ENCODE data around the gene SLC5A12. TPM values are rescaled to one million over a fixed set of nuclear protein-coding genes. Genes with fewer than 3 reads are reported as not detected.

The SLC5A12 gene
- total RNA-seq, 1 experiment from 2014 or later, result not detected

DNA sequence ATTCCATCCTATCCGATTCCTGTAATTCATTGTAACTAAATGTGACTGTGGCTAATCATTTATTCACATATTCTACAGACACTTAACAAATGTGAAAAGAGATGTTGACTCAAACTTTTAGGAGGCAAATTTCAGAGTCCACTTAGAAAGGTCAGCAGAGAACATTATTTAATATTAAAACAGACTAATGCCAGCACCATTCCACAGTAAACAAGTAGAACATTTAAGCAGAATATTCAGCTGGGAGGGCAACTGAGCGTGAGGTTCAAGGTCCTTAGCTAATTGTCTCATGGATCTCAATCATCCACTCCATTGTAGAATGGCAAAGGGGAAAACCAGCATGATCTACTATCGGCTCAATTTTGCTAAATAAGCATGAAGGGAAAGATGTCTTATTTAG is 5.1 kb upstream of the SLC5A12 start:
- intact Hi-C loops (cut with micrococcal nuclease), result no loop called here
- no peak overlapping the region for H3K4me3 Mint-ChIP-seq (ENCODE audit: unreplicated experiment)

DNA sequence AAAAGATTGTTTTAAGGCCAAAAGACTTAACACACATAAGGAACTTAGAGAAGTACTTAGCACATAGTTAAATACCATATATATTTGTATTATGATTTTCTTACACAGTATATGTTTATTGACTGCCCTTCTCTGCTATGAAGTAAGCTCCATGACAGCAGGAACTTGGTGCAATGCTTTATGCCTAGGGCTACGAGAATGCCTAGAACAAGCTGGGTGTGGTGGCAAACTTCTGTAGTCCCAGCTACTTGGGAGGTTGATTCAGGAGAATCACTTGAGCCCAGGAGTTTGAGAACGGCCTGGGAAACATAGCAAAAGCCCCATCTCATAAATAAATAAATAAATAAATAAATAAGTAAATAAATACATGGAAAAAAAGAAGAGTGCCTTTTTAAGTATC is 1.9 kb downstream of the SLC5A12 start:
- DNase-seq (ENCODE audit: unreplicated experiment), result peak; percentile 42
- Mint-ChIP-seq H3K27ac (ENCODE audit: low read depth, unreplicated experiment) (no peak overlapping the region), H3K9me3 (ENCODE audit: unreplicated experiment) (no peaks in the 10 kb centered on the region), H3K4me1 (ENCODE audit: insufficient read depth, unreplicated experiment) (peaks cover 7% of the 10 kb centered on the region), H3K36me3 (ENCODE audit: insufficient read depth, unreplicated experiment) (no peaks in the 10 kb centered on the region), H3K4me3 (ENCODE audit: unreplicated experiment) (no peak overlapping the region), H3K27me3 (ENCODE audit: insufficient read depth, unreplicated experiment) (no peaks in the 10 kb centered on the region)
- BruUV-seq (replicated peaks), result no TSS peak
- intact Hi-C loops (cut with micrococcal nuclease), result no loop called here
- POLR2A ChIA-PET, result interaction anchor here (0.6 kb wide), 2 partner anchors 376 to 384 kb away, joined by 3 to 7 read pairs; no protein-coding TSS in a partner anchor
- TF ChIP-seq, protein P1, sequence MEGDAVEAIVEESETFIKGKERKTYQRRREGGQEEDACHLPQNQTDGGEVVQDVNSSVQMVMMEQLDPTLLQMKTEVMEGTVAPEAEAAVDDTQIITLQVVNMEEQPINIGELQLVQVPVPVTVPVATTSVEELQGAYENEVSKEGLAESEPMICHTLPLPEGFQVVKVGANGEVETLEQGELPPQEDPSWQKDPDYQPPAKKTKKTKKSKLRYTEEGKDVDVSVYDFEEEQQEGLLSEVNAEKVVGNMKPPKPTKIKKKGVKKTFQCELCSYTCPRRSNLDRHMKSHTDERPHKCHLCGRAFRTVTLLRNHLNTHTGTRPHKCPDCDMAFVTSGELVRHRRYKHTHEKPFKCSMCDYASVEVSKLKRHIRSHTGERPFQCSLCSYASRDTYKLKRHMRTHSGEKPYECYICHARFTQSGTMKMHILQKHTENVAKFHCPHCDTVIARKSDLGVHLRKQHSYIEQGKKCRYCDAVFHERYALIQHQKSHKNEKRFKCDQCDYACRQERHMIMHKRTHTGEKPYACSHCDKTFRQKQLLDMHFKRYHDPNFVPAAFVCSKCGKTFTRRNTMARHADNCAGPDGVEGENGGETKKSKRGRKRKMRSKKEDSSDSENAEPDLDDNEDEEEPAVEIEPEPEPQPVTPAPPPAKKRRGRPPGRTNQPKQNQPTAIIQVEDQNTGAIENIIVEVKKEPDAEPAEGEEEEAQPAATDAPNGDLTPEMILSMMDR (IDR thresholded peaks at IDR 0.05; ENCODE audit: unreplicated experiment), result no peak
- CTCF ChIA-PET, result interaction anchor here (0.6 to 0.9 kb wide), 4 partner anchors 422 to 440 kb away, joined by 3 to 4 read pairs (median 3); no protein-coding TSS in a partner anchor

More for the DNA sequence above, 5.1 kb upstream of the SLC5A12 start:
- ChIA-PET POLR2A (no interaction called here), CTCF (no interaction called here)
- peaks cover 5% of the 10 kb centered on the region for H3K4me1 Mint-ChIP-seq (ENCODE audit: insufficient read depth, unreplicated experiment)
- no peak overlapping the region for H3K27ac Mint-ChIP-seq (ENCODE audit: low read depth, unreplicated experiment)
- no peaks in the 10 kb centered on the region for H3K36me3 Mint-ChIP-seq (ENCODE audit: insufficient read depth, unreplicated experiment)
- H3K9me3 Mint-ChIP-seq (ENCODE audit: unreplicated experiment), result no peaks in the 10 kb centered on the region
- BruUV-seq (replicated peaks), result no TSS peak
- TF ChIP-seq, protein P1 (IDR thresholded peaks at IDR 0.05; ENCODE audit: unreplicated experiment), result no peak
- DNase-seq (ENCODE audit: unreplicated experiment), result no peak
- H3K27me3 Mint-ChIP-seq (ENCODE audit: insufficient read depth, unreplicated experiment), result no peaks in the 10 kb centered on the region

DNA sequence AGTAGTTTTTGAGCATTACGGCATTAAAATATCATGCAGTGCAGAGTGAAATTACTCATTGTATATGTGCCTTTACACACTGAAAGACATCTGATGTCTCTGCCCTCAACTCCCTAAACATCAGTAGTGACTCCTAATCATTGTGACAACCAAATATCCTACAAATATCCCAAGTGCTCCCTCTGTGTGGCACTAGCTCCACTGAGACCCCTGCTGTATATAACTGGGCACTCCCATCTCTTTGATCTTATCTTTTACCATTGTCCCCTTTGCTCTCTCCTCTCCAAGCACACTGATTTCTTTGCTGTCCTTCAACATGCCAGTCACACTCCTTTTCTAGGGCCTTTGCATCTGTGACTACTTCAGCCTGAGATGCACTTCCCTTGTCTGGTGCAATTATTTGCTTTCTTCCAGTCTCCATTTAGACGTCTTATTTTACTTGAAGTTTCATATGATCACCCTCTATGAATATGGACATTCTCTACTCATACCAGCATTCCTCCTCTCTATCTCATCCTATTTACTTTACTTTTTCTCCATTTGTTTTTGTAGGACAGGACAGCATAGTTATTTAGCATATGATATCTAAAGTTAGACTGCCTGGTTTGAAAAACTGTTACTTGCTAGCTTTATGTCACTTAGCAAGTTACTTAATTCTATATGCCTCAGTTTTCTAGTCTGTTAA is 2.4 kb downstream of the SLC5A12 start:
- H3K27me3 Mint-ChIP-seq (ENCODE audit: insufficient read depth, unreplicated experiment), result no peaks in the 10 kb centered on the region
- no peak for DNase-seq (ENCODE audit: unreplicated experiment)
- BruUV-seq (replicated peaks), result no TSS peak
- peaks cover 7% of the 10 kb centered on the region for H3K4me1 Mint-ChIP-seq (ENCODE audit: insufficient read depth, unreplicated experiment)
- POLR2A ChIA-PET, result interaction anchor here (0.6 kb wide), 2 partner anchors 376 to 383 kb away, joined by 3 to 7 read pairs; no protein-coding TSS in a partner anchor
- no peaks in the 10 kb centered on the region for H3K36me3 Mint-ChIP-seq (ENCODE audit: insufficient read depth, unreplicated experiment)
- TF ChIP-seq, protein P1 (IDR thresholded peaks at IDR 0.05; ENCODE audit: unreplicated experiment), result no peak
- CTCF ChIA-PET, result interaction anchor here (0.8 kb wide), 1 partner anchor 423 kb away, joined by 3 read pairs; no protein-coding TSS in a partner anchor
- H3K27ac Mint-ChIP-seq (ENCODE audit: low read depth, unreplicated experiment), result no peak overlapping the region
- no peaks in the 10 kb centered on the region for H3K9me3 Mint-ChIP-seq (ENCODE audit: unreplicated experiment)
- intact Hi-C loops (cut with micrococcal nuclease), result no loop called here
- no peak overlapping the region for H3K4me3 Mint-ChIP-seq (ENCODE audit: unreplicated experiment)

DNA sequence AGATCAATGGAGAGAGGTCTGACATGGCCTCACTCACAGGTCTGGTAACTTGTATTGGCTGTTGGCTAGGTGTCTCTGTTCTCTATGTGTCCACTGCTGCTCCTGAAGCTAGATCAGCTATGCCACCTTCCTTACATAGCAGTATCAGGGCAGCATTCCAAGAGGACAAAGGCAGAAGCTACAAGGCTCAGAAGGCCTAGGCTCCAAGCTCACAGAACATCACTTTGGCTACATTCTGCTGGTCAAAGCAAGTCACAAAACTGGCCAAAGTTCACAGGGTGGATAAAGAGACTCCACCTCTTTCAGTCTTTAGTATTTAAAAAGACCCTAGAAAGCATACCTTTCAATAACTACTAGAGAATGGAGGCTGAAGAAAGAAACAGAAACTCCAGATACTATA is 4.1 kb downstream of the SLC5A12 start:
- DNase-seq (ENCODE audit: unreplicated experiment), result no peak
- H3K4me3 Mint-ChIP-seq (ENCODE audit: unreplicated experiment), result no peak overlapping the region
- TF ChIP-seq, protein P1 (IDR thresholded peaks at IDR 0.05; ENCODE audit: unreplicated experiment), result no peak
- peaks cover 7% of the 10 kb centered on the region for H3K4me1 Mint-ChIP-seq (ENCODE audit: insufficient read depth, unreplicated experiment)
- intact Hi-C loops (cut with micrococcal nuclease), result no loop called here
- H3K27me3 Mint-ChIP-seq (ENCODE audit: insufficient read depth, unreplicated experiment), result peaks cover 9% of the 10 kb centered on the region
- no peaks in the 10 kb centered on the region for H3K36me3 Mint-ChIP-seq (ENCODE audit: insufficient read depth, unreplicated experiment)
- H3K9me3 Mint-ChIP-seq (ENCODE audit: unreplicated experiment), result no peaks in the 10 kb centered on the region
- BruUV-seq (replicated peaks), result no TSS peak
- CTCF ChIA-PET, result interaction anchor here (1.1 kb wide), 1 partner anchor 420 kb away, joined by 4 read pairs; no protein-coding TSS in a partner anchor
- no peak overlapping the region for H3K27ac Mint-ChIP-seq (ENCODE audit: low read depth, unreplicated experiment)
- POLR2A ChIA-PET, result no interaction called here
